Measurements from ENCODE around the gene BTRC.
"Not testable (repeated sequence)": the region's sequence is repeated elsewhere in the genome, so short reads cannot be mapped to it uniquely, and the experiment has no call there.

Gene BTRC

DNA sequence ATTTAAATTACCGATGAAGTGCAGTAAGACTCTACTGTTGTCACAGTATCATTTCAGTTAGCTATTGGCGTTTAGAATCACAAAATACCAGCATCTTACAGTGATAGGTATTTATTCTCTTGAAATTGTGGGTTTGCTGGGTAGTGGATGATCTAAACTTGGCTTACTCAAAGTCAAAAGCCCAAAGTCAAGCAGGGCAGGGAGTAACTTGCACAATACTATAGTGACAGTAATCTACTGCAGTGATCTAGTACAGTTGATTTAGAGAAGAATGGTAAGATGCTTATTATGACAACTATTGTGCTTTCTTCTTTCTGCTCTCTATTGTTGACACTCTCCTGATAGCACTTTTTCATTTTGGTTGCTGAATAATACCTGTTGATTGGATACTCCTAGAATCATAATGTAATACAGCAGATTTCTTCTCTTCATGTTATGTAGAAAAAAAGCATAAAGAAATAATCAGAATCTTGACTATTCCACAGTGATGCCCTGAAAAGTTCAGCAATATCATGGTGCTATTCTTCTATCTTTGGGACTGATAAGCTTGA, 10.0 kb downstream of the BTRC start:
- no peak for DNase-seq (ENCODE audit: low spot score)
- H3K27ac ChIP-seq = no peak overlapping the region
- TF ChIP-seq, protein P1, sequence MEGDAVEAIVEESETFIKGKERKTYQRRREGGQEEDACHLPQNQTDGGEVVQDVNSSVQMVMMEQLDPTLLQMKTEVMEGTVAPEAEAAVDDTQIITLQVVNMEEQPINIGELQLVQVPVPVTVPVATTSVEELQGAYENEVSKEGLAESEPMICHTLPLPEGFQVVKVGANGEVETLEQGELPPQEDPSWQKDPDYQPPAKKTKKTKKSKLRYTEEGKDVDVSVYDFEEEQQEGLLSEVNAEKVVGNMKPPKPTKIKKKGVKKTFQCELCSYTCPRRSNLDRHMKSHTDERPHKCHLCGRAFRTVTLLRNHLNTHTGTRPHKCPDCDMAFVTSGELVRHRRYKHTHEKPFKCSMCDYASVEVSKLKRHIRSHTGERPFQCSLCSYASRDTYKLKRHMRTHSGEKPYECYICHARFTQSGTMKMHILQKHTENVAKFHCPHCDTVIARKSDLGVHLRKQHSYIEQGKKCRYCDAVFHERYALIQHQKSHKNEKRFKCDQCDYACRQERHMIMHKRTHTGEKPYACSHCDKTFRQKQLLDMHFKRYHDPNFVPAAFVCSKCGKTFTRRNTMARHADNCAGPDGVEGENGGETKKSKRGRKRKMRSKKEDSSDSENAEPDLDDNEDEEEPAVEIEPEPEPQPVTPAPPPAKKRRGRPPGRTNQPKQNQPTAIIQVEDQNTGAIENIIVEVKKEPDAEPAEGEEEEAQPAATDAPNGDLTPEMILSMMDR (IDR thresholded peaks at IDR 0.05) = no peak
- no peak overlapping the region for H3K4me3 ChIP-seq

DNA sequence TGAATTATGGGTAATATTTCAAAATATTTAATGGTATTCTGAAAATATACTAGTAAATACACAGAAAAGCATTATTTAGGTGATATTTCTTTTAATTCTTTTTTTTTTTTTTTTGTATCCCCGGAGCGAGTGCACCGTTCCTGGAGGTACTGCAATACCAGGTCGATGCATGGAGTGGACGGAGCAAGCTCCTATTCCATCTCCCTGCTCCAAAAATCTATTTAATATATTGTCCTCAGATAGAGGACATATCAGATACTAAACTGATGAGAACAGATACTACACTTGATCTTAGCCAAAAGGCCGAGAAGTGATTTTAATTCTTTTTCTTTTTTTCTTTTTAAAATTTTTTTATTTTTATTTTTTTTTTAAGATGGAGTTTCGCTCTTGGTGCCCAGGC, 10.8 kb downstream of the BTRC start:
- Histone ChIP-seq H3K27ac (no peak overlapping the region), H3K4me3 (no peak overlapping the region)
- no peak for DNase-seq (ENCODE audit: low spot score)
- TF ChIP-seq, protein P1 (IDR thresholded peaks at IDR 0.05) = no peak

DNA sequence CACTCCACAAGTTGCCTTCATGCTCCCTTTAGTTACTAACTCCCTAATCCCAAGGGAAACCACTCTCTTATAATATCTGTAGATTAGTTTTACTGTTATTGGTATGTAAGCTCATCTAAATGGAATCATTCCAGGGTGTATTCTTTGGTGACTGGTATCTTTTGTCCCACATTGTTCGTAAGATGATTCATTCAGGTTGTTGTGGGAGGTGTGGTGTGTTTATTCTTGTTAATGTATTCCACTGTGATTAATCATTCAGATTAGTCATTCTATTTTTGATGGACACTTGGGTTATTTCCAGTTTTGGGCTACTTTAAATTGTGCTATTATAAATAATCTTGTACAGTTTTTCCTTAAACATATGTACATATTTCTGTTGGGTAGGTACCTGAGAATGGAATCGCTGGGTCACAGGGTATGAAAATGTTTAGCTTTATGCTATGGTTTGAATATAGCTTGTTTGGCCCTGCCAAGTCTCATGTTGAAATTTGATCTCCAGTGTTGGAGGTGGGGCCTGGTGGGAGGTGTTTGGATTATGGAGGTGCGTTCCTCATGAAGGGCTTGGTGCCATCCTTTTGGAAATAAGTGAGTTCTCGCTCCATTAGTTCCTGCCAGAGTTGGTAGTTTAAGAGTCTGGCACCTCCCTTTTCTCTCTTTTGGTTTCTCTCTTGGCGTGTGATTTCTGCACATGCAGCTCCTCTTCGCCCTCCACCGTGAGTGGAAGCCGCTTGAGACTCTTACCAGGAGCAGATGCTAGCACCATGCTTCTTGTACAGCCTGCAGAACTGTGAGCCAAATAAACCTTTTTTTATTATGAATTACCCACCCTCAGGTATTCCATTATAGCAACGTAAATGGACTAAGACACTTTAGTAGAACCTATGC, 13.8 kb downstream of the BTRC start:
- H3K27ac ChIP-seq = no peak overlapping the region
- DNase-seq (ENCODE audit: low spot score) = no peak
- no peak overlapping the region for H3K4me3 ChIP-seq
- TF ChIP-seq, protein P1 (IDR thresholded peaks at IDR 0.05) = no peak

- DNase-seq (ENCODE audit: low spot score) = no peak
- Histone ChIP-seq H3K4me3 (no peak overlapping the region), H3K27ac (no peak overlapping the region)
- TF ChIP-seq, protein P1 (IDR thresholded peaks at IDR 0.05) = no peak
Measured at GRCh38 chr10:101373063-101373462, 19.1 kb downstream of the BTRC start.

DNA sequence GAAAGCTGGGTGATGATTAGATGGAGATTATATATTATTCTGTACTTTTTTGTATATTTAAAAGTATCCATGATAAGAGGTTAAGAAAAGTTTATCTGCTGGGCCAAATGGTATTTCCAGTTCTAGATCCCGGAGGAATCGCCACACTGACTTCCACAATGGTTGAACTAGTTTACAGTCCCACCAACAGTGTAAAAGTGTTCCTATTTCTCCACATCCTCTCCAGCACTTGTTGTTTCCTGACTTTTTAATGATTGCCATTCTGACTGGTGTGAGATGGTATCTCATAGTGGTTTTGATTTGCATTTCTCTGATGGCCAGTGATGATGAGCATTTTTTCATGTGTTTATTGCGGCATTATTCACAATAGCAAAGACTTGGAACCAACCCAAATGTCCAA, 20.0 kb downstream of the BTRC start:
- H3K27ac ChIP-seq; H3K4me3 ChIP-seq; DNase-seq (ENCODE audit: low spot score): not testable (repeated sequence)

- no peak overlapping the region for H3K27ac ChIP-seq
- no peak overlapping the region for H3K4me3 ChIP-seq
- TF ChIP-seq, protein P1 (IDR thresholded peaks at IDR 0.05) = no peak
- DNase-seq (ENCODE audit: low spot score) = no peak
Measured at GRCh38 chr10:101375076-101375475, 21.1 kb downstream of the BTRC start.

GRCh38 chr10:101379663-101380352, 25.8 kb downstream of the BTRC start:
- DNase-seq (ENCODE audit: low spot score) = no peak
- Histone ChIP-seq H3K4me3 (no peak overlapping the region), H3K27ac (no peak overlapping the region)
- TF ChIP-seq, protein P1 (IDR thresholded peaks at IDR 0.05) = no peak

Data from coronary artery (tissue), 2 donors.